CD4-positive, alpha-beta T cell treated with Interferon alpha-2 for 1 hour (primary cell): ENCODE measurements around the gene GGACT.
A peak's percentile ranks its signal among the peaks of the same experiment; 100 is the strongest.
"Not testable (repeated sequence)": the region's sequence is repeated elsewhere in the genome, so short reads cannot be mapped to it uniquely, and the experiment has no call there.

ENCODE experiments used
- DNase-seq, 2 donors: peaks; one replicate each; pipeline ENCODE4 v3.0.0-alpha.2; 2020 to 2022

The GGACT gene

GRCh38 chr13:100528353-100528752, 60.2 kb downstream of the GGACT start:
- DNase-seq, result no peak

- no peak for DNase-seq
These were observed 60.9 kb downstream of the GGACT start for GRCh38 chr13:100527644-100528043.

DNA sequence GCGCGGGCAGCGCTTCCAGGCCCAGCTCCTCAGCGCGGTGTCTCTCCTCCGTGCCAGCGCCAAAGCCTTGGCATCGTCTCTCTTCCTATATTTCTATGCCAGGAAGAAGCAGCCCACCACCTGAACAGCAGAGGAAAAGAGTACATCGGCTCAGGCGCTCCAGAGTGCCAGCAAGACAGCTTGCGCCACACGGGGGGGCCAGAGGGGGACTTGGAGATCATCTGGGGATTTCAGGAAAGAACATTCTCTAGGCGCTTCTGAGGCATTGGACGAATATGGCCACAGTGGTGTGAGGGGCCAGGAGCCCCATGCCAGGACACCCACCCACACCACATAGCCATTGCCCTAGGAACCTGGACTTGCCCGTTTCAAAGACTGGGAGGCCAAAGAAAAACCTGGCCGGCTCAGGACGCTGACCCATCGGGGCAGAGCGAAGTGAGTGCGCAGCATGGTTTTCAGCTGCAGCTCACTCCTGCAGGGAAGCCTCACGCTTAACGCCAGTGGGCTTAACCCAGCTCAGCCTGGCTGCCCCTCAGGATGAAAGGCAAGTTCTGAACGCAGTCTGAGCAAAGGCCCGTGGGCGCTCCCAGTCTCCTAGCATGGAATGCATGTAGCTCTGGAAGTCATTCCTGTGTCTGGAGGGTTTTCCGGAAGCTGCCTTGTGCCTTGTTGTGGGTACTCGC, 62.1 kb downstream of the GGACT start:
- no peak for DNase-seq

GRCh38 chr13:100525453-100526317, 62.9 kb downstream of the GGACT start:
- no peak for DNase-seq

DNA sequence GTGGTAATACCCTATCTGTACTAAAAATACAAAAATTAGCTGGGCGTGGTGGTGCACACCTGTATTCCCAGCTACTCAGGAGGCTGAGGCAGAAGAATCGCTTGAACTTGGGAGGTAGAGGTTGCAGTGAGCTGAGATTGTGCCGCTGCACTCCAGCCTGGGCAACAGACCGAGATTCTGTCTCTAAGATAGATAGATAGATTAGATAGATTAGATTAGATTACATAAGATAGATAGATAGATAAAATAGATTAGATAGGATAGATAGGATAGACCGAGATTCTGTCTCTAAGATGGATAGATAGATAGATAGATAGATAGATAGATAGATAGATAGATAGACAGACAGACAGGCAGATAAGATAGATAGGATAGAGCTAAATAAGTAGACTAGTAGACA, 63.9 kb downstream of the GGACT start:
- not testable (repeated sequence) for DNase-seq

DNA sequence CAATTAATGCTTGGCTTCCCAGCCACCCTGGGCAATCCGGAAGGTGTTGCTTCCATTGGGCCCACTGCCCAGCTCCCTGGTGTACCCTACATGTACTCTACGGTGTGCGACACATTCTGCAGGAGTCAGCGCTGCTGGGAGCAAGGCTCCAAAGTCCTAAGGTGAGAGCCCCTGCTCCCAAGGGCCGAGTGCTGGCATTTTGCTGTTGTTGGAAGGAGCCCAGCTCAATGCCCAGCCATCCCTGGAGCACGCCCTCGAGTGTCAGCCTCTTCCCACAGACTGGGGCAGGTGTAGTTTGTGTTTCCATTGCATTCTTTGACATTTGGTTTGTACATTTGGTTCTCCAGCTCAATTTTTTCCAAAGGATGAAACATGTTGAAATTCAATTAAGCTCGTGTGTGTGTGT, 64.6 kb downstream of the GGACT start:
- DNase-seq, result no peak

GRCh38 chr13:100523411-100523810, 65.2 kb downstream of the GGACT start:
- DNase-seq, result no peak

GRCh38 chr13:100522618-100523309, 65.8 kb downstream of the GGACT start:
- no peak for DNase-seq

- peak in 1 of 2 donors; percentile 20 for DNase-seq
These were observed 66.6 kb downstream of the GGACT start for GRCh38 chr13:100521851-100522617.

GRCh38 chr13:100520936-100521850, 67.4 kb downstream of the GGACT start:
- DNase-seq, result no peak

DNA sequence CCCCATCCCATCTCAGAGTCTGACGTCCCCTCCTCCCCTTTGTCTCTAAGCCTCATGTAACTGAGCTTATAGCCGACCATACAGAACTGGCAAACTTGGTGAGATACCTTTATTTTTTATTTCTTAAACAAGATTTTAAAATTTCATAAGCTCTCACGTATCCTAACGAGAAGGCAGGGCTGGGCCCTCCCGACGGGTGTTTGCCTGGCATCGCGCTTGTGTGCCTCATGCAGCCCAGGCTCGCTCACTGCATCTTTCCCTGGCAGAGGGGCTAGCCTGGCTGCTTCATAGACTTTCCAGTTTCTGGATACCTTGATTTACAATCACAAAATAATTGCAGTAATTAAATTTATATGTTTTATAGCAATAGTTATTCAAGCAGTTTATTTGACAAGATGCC, 69.0 kb downstream of the GGACT start:
- DNase-seq, result no peak

DNA sequence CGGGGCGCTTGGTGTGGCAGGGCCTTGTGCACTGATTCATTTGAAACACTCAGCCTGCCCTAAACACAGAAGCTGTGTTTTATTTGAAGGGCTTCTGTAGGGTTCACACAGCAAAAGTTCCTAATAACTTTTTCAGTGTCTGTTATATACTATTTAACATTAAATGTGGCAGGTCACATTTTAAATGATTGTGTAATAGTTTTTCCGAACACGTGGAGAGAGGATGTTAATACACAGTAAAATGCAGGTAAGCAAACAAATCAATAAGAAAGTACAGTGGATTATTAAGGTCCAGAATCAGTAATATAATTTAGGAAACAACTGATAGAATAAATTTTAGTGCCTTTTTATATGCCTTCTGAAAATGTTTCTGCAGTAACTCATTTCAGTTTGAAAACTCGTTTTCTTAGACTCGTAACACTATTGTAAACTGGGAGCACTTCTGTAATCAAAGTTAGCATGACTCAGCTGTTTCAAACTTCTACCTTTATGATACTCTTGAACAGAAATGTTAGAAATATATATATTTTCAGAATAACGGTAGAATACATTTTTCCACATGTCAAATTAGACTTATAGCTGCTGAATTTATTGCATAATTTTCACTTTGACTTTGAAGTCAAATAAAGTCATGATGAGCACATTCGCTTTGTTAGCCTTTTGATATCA, 70.1 kb downstream of the GGACT start:
- no peak for DNase-seq

GRCh38 chr13:100517728-100518127, 70.9 kb downstream of the GGACT start:
- DNase-seq, result peak in 1 of 2 donors; percentile 34

- DNase-seq, result no peak
These were observed 71.5 kb downstream of the GGACT start for GRCh38 chr13:100517135-100517534.

GRCh38 chr13:100515410-100515800, 73.2 kb downstream of the GGACT start:
- DNase-seq, result no peak

GRCh38 chr13:100514788-100515409, 73.7 kb downstream of the GGACT start:
- peak; percentile 67 to 74 for DNase-seq

DNA sequence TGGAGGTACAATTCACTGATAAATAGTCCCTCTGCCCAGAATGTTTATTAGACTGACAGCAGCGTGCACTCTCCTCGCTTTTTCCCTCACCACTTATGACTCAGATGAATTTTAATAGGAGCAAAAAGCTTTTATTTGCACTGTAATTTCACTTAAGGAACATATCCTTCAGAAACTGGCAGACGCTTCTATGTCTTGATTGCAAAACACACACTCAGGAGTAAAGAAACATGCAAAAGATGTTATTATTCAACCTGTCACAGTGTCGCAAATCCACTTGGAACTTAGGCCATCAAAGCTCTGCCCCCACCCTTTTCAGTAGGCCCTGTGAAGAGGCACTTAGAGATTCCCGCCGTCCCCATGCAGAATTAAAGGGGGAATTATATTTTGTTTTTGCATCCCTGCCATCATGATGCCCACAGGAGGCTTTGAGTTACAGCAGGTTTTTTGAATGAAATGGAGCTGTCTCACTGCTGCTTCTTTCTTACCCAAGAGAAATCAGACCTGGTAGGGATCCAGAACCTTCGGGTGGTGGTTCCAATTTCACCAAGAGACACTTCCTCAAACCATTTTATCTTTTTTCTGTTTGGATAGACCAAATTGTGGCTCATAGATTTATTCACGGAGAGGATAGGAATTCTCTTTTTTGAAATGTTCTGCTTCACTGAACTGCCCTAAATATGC, 74.5 kb downstream of the GGACT start:
- no peak for DNase-seq

DNA sequence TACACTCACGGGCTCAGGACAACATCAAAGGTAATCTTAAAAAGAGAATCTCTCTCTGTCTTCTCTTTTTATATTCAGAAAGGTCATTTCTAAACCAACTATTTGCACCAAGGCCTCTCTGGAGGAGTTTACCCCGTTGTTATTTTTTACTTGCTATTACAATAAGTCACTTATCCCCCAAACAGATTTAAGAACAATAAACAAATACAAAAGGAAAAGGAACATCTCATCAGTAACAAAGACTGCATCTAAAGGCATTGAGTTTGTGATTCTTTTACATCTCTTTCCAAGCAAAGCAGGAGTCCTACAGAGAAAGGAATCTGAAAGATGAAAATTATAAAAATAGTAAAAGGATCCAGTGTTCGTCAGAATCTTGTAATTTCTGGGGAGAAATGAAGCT, 75.4 kb downstream of the GGACT start:
- no peak for DNase-seq

DNA sequence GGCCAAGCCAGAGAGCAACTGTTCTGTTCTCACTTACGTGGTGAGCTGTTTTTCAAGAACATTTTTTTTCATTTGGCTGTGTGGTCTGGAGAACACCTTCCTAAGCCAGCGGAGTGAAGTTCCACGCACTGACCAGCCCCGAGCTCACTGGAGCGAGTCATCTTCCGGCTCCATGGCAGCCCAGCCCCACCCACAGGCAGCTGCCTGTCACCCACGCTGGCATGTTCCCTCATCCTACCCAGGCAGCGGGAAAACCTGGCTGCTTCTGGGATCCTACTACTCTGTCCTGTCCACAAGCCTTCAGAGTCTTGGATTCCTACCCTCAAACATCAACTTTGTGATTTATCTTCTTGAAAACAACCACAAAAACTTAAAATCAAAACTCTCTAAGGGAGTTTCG, 76.2 kb downstream of the GGACT start:
- DNase-seq, result no peak

DNA sequence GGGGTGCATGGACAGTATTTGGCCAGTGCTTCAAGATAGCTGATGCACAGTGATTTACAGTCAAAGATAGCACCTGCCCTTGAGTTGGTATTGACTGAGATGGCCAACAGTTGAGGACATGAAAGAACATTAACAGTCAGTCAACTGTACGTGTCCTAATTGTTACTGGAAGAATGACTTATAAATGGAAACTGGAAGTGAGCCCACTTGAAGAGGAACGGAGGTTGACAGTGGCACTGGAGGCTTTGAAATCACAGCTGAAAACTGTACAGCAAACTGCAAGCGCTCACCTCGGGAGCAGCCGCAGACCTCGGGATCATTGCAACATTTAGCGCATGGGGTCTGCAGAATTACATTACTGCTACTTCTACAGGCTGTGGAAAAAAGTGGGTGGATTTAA, 77.1 kb downstream of the GGACT start:
- DNase-seq, result no peak
